Endometrial microvascular endothelial cells (primary cell): ENCODE measurements around the gene TARBP2. TPM values are rescaled to one million over a fixed set of nuclear protein-coding genes. Genes with fewer than 3 reads are reported as not detected.
"Not testable (repeated sequence)": the region's sequence is repeated elsewhere in the genome, so short reads cannot be mapped to it uniquely, and the experiment has no call there.

Experiments
- in situ Hi-C: cut with HindIII; loops from 2 replicates; pipeline ENCODE4 v1.10.0; 2017; ENCODE audit warnings: low sequenced_read_pairs, low pct_unique_long_range_greater_than_20kb; ENCODE audit errors: inconsistent ontology term
- total RNA-seq: library from RNA; depleted of rRNA; stranded (reverse); fragments of >200 nt; gene quantifications from one replicate; pipeline ENCODE4 v1.2.3, GENCODE V29; 2015; ENCODE audit errors: inconsistent ontology term

Gene TARBP2
- total RNA-seq, 1 donor from 2014 or later, result 43.3 TPM

GRCh38 chr12:53533471-53533870 lies 32.4 kb downstream of the TARBP2 start:
- in situ Hi-C loops, result no loop called here

- in situ Hi-C loops, result no loop called here
These were observed 35.9 kb downstream of the TARBP2 start for GRCh38 chr12:53536962-53537361.

- in situ Hi-C loops, result no loop called here
These were observed 37.2 kb downstream of the TARBP2 start for GRCh38 chr12:53538209-53538689.

GRCh38 chr12:53539526-53539925 lies 38.4 kb downstream of the TARBP2 start:
- in situ Hi-C loops, result no loop called here

- in situ Hi-C loops, result no loop called here
These were observed 42.5 kb downstream of the TARBP2 start for GRCh38 chr12:53543539-53543938.

- in situ Hi-C loops, result not testable (repeated sequence)
These were observed 47.3 kb downstream of the TARBP2 start for GRCh38 chr12:53548354-53548753.

GRCh38 chr12:53550131-53550530 lies 49.0 kb downstream of the TARBP2 start:
- in situ Hi-C loops, result not testable (repeated sequence)

GRCh38 chr12:53550595-53550994 lies 49.5 kb downstream of the TARBP2 start:
- in situ Hi-C loops, result no loop called here

GRCh38 chr12:53551889-53552291 lies 50.8 kb downstream of the TARBP2 start:
- in situ Hi-C loops, result no loop called here

- in situ Hi-C loops, result no loop called here
These were observed 51.6 kb downstream of the TARBP2 start for GRCh38 chr12:53552361-53553327.

Other genes with a start within 250 kb of the TARBP2 start
- 31.9 TPM for gene ESPL1, start 233.0 kb upstream of the TARBP2 start, total RNA-seq
- gene PFDN5, start 205.7 kb upstream of the TARBP2 start, total RNA-seq, result 419 TPM
- gene MYG1, start 201.6 kb upstream of the TARBP2 start, total RNA-seq, result 55.1 TPM
- gene AAAS, start 179.7 kb upstream of the TARBP2 start, total RNA-seq, result 93.8 TPM
- not detected for gene SP7, start 164.9 kb upstream of the TARBP2 start, total RNA-seq
- gene SP1, start 121.1 kb upstream of the TARBP2 start, total RNA-seq, result 34.6 TPM
- gene AMHR2, start 77.4 kb upstream of the TARBP2 start, total RNA-seq, result not detected
- 91.8 TPM for gene PRR13, start 59.5 kb upstream of the TARBP2 start, total RNA-seq
- gene PCBP2, start 49.2 kb upstream of the TARBP2 start, total RNA-seq, result 407 TPM
- 11.8 TPM for gene MAP3K12, start 1.8 kb upstream of the TARBP2 start, total RNA-seq
- gene NPFF, start 6.2 kb downstream of the TARBP2 start, total RNA-seq, result not detected
- 39.3 TPM for gene ATF7, start 125.1 kb downstream of the TARBP2 start, total RNA-seq
- 587 TPM for gene ATP5MC2, start 174.8 kb downstream of the TARBP2 start, total RNA-seq
- 38.3 TPM for gene CALCOCO1, start 226.2 kb downstream of the TARBP2 start, total RNA-seq